HT-29 (cell line): Measurements from ENCODE around the gene DCTN1. TPM values are rescaled to one million over a fixed set of nuclear protein-coding genes. Genes with fewer than 3 reads are reported as not detected.
"Not testable (repeated sequence)": the region's sequence is repeated elsewhere in the genome, so short reads cannot be mapped to it uniquely, and the experiment has no call there.

Experiments
- DNase-seq: peaks from one replicate; pipeline ENCODE4 v3.0.0-alpha.2; 2015; ENCODE audit warnings: low spot score
- total RNA-seq: library from RNA; depleted of rRNA; stranded (reverse); fragments of >200 nt; shearing (Covaris generic); gene quantifications from 2 replicates; pipeline ENCODE4 v1.2.3, GENCODE V29; 2014

The DCTN1 gene
- total RNA-seq, 1 experiment from 2014 or later: 52.5 TPM

- no peak for DNase-seq
Measured at GRCh38 chr2:74371421-74371820, 8.7 kb downstream of the DCTN1 start.

- no peak for DNase-seq
Measured at GRCh38 chr2:74369976-74370375, 10.1 kb downstream of the DCTN1 start.

GRCh38 chr2:74368499-74368898 lies 11.6 kb downstream of the DCTN1 start:
- DNase-seq: no peak

GRCh38 chr2:74367789-74368188 lies 12.3 kb downstream of the DCTN1 start:
- no peak for DNase-seq

- DNase-seq: no peak
Measured at GRCh38 chr2:74366036-74366435, 14.1 kb downstream of the DCTN1 start.

- no peak for DNase-seq
Measured at GRCh38 chr2:74364533-74365505, 15.3 kb downstream of the DCTN1 start.

- no peak for DNase-seq
Measured at GRCh38 chr2:74361327-74361726, 18.8 kb downstream of the DCTN1 start.

GRCh38 chr2:74357627-74358026 lies 22.5 kb downstream of the DCTN1 start:
- no peak for DNase-seq

GRCh38 chr2:74349889-74350288 lies 30.2 kb downstream of the DCTN1 start:
- no peak for DNase-seq

GRCh38 chr2:74347742-74348141 lies 32.4 kb downstream of the DCTN1 start:
- no peak for DNase-seq

- no peak for DNase-seq
Measured at GRCh38 chr2:74347303-74347702, 32.8 kb downstream of the DCTN1 start.

GRCh38 chr2:74345272-74345943 lies 34.7 kb downstream of the DCTN1 start:
- DNase-seq: no peak

- DNase-seq: no peak
Measured at GRCh38 chr2:74343316-74343715, 36.8 kb downstream of the DCTN1 start, which contains the start of gene SLC4A5. Gene SLC4A5 (minus strand): TSS chr2:74343416. CDS start chr2:74315023, 28,393 bp downstream.

- not testable (repeated sequence) for DNase-seq
Measured at GRCh38 chr2:74336227-74336626, 43.9 kb downstream of the DCTN1 start.

- peak; percentile 73 for DNase-seq
Measured at GRCh38 chr2:74334931-74335333, 45.2 kb downstream of the DCTN1 start.

GRCh38 chr2:74333896-74334586 lies 46.1 kb downstream of the DCTN1 start:
- DNase-seq: no peak

- DNase-seq: peak; percentile 53
Measured at GRCh38 chr2:74333175-74333574, 46.9 kb downstream of the DCTN1 start.

GRCh38 chr2:74332550-74333174 lies 47.4 kb downstream of the DCTN1 start:
- no peak for DNase-seq

GRCh38 chr2:74328573-74328972 lies 51.5 kb downstream of the DCTN1 start:
- DNase-seq: no peak

GRCh38 chr2:74328074-74328473 lies 52.0 kb downstream of the DCTN1 start:
- DNase-seq: no peak

- DNase-seq: no peak
Measured at GRCh38 chr2:74327627-74328026, 52.5 kb downstream of the DCTN1 start.

- DNase-seq: no peak
Measured at GRCh38 chr2:74327199-74327598, 52.9 kb downstream of the DCTN1 start.
